BE2C (cell line): Measurements from ENCODE around the gene TNS4.

ENCODE experiments used
- DNase-seq: peaks from one replicate; pipeline ENCODE4 v3.0.0-alpha.2; 2020
- H3K27me3 ChIP-seq: fragments of 250-450 bp; sonication (Bioruptor Pico); 2 replicates; pipeline ENCODE4 v1.5.1; 2020; ENCODE audit warnings: mild to moderate bottlenecking
- H3K36me3 ChIP-seq: fragments of 250-450 bp; sonication (Bioruptor Pico); 2 replicates; pipeline ENCODE4 v1.5.1; 2020; ENCODE audit warnings: mild to moderate bottlenecking
- H3K4me1 ChIP-seq: fragments of 250-450 bp; sonication (Bioruptor Pico); 2 replicates; pipeline ENCODE4 v1.5.1; 2020
- H3K4me3 ChIP-seq: 2 replicates; pipeline ENCODE4 v1.5.1; 2011; ENCODE audit warnings: low read depth, low read length
- H3K9me3 ChIP-seq: fragments of 250-450 bp; sonication (Bioruptor Pico); 2 replicates; pipeline ENCODE4 v1.5.1; 2020
- TF ChIP-seq, protein P1 (sequence below): IDR thresholded peaks from 2 replicates; pipeline ENCODE4 v1.5.1; 2012; ENCODE audit warnings: mild to moderate bottlenecking, low read depth, low read length

The TNS4 gene

DNA sequence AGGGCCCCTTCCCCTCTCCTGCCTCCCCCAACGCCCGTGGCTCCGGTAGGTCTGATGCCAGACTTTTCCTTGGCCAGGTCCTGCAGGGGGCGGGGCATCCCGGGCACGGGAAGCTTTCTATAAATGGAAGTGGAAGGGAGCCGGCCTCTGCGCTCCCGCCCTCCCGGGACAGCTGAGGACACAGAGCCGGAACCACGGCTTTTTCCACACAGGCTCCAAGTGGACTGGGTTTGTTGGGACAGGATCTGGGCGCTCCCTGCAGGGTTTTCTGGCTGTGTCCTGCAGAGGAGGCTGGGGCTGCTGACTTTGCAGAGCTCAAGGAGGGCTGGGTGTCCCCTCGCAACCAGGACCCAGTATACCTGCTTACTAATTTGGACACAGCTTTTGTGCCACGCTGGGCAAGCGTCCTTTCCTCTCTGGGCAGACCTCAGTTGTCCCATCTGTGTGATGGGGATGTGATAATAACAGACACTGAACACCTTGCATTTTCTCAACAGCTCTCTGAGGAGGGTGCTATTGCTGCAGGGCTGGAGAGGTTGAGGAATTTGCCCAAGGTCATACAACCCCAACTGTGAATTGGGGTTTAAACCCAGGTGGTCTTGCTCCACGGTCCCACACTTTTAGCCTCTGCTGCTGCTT is 1.8 kb downstream of the TNS4 start:
- DNase-seq, result peak; percentile 86
- H3K4me3 ChIP-seq, result peak overlapping the region; percentile 36
- H3K27me3 ChIP-seq, result no peaks in the 10 kb centered on the region
- peaks cover 8% of the 10 kb centered on the region; the same call in 1 of the 2 replicates for H3K4me1 ChIP-seq
- TF ChIP-seq, protein P1, sequence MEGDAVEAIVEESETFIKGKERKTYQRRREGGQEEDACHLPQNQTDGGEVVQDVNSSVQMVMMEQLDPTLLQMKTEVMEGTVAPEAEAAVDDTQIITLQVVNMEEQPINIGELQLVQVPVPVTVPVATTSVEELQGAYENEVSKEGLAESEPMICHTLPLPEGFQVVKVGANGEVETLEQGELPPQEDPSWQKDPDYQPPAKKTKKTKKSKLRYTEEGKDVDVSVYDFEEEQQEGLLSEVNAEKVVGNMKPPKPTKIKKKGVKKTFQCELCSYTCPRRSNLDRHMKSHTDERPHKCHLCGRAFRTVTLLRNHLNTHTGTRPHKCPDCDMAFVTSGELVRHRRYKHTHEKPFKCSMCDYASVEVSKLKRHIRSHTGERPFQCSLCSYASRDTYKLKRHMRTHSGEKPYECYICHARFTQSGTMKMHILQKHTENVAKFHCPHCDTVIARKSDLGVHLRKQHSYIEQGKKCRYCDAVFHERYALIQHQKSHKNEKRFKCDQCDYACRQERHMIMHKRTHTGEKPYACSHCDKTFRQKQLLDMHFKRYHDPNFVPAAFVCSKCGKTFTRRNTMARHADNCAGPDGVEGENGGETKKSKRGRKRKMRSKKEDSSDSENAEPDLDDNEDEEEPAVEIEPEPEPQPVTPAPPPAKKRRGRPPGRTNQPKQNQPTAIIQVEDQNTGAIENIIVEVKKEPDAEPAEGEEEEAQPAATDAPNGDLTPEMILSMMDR, result peak; percentile 20; the same call in 1 of the 2 replicates
- no peaks in the 10 kb centered on the region for H3K9me3 ChIP-seq
- H3K36me3 ChIP-seq, result no peaks in the 10 kb centered on the region

DNA sequence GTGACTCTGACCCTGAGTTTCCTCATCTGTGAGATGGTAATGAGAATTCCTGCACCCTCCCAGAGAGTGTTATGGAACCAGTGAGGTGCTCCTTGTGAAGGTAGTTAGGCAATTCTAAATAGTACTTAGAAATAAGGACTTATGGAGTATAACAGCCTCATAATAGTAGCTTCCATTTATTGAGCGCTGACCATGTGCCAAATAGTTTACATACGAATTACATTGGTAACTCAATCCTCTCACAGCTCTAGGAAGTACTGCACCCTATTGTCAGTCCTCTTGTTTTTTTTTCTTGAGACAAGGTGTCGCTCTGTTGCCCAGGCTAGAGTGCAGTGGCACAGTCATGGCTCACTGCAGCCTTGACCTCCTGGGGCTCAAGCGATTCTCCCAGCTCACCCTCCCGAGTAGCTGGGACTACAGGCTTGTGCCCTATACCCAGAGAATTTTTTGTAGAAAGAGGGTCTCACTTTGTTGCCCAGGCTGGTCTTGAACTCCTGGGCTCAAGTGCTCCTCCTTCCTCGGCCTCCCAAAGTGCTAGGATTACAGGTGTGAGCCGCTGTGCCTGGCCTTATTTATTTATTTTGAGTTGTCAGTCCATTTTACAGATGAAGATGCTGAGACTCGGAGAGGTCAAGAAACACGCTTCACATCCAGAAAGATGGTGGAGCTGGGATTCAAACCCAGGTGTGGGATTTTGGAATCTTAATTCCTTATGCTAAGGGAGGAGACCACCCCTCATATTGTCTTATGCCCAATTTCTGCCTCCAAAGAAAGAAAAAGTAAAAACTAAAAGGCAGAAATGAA is 2.9 kb downstream of the TNS4 start:
- no peaks in the 10 kb centered on the region for H3K36me3 ChIP-seq
- no peaks in the 10 kb centered on the region for H3K27me3 ChIP-seq
- peaks cover 8% of the 10 kb centered on the region; the same call in 1 of the 2 replicates for H3K4me1 ChIP-seq
- no peaks in the 10 kb centered on the region for H3K9me3 ChIP-seq
- H3K4me3 ChIP-seq, result no peak overlapping the region
- TF ChIP-seq, protein P1, result no peak
- no peak for DNase-seq

DNA sequence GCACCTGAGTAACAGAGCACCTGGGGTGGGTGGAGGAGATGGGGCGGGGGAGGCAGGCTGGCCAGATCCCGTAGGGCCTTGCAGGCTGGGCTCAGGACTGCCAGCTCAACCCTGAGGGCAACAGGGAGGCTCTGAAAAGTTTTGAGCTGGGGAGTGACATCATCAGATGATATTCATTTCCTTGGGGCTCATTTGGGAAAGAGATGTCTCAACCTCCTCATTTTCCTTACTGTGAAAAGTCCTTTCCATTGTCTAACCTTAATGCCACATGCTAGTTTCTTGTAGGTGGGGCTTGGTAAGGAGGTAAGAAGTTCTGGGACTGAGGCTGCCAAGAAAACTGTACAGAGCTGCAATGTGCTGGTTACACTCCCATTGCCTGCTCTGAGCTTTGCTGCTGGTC is 3.7 kb downstream of the TNS4 start:
- no peak for DNase-seq
- peaks cover 8% of the 10 kb centered on the region; the same call in 1 of the 2 replicates for H3K4me1 ChIP-seq
- H3K4me3 ChIP-seq, result no peak overlapping the region
- no peaks in the 10 kb centered on the region for H3K27me3 ChIP-seq
- no peaks in the 10 kb centered on the region for H3K9me3 ChIP-seq
- H3K36me3 ChIP-seq, result no peaks in the 10 kb centered on the region
- TF ChIP-seq, protein P1, result no peak

DNA sequence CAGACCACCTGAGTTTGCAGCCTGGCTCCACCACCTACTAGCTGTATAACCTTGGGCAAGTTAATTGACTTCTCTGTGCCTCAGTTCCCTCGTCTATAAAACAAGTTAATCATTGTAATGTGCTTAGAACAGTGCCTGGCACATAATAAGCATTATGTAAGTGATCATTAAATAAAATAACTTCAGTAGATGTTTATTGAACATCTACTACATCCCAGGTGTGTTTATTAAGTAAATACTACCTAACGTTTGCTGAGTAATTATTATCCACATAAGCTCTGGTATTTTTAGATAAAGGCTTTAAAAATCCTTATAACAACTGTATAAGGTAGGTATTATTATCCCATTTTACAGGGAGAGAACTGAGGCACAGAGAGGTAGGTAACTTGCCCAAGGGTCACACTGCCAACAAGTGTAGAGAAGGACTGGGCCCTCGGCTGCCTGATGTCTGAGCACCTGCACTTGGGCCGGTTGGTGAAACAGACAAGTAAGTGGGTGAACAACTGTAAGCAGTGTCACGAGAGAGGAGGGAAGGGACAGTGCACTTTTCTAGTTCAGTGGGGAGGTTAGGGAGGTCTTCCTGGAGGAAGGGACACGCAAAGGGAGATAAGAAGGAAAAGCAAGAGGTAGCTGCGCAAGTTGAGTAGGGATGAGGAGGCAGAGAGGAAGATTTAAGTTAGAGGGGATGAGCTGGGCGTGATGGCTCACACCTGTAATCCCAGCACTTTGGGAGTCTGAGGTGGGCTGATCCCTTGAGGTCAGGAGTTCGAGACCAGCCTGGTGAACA is 4.6 kb downstream of the TNS4 start:
- TF ChIP-seq, protein P1, result no peak
- no peaks in the 10 kb centered on the region for H3K9me3 ChIP-seq
- no peaks in the 10 kb centered on the region for H3K36me3 ChIP-seq
- DNase-seq, result no peak
- H3K27me3 ChIP-seq, result no peaks in the 10 kb centered on the region
- H3K4me1 ChIP-seq, result peaks cover 8% of the 10 kb centered on the region; the same call in 1 of the 2 replicates
- H3K4me3 ChIP-seq, result no peak overlapping the region

DNA sequence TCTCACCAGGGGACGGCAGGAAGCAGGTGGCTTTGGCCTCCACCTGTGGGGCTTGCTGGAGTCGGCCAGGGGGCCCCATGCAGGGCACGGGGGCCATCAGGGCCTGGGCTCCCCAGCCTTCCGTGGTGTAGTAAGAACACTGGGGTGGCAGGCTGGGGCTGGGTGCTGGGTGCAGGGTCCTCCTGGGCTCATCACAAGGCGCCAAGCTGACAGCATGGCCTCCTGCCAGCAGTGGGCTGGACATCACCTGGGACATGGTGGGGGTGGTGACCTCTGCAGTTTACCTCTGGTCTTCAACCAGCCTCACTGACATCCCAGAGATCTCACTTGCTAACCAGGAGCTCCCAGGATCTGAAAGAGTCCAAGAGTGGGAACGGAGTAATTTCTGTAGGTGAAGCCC is 5.3 kb downstream of the TNS4 start:
- H3K9me3 ChIP-seq, result no peaks in the 10 kb centered on the region
- H3K4me1 ChIP-seq, result peaks cover 10% of the 10 kb centered on the region
- H3K4me3 ChIP-seq, result no peak overlapping the region
- TF ChIP-seq, protein P1, result no peak
- DNase-seq, result no peak
- H3K27me3 ChIP-seq, result no peaks in the 10 kb centered on the region
- H3K36me3 ChIP-seq, result no peaks in the 10 kb centered on the region
